ENCODE data around the gene BAZ2B.

DNA sequence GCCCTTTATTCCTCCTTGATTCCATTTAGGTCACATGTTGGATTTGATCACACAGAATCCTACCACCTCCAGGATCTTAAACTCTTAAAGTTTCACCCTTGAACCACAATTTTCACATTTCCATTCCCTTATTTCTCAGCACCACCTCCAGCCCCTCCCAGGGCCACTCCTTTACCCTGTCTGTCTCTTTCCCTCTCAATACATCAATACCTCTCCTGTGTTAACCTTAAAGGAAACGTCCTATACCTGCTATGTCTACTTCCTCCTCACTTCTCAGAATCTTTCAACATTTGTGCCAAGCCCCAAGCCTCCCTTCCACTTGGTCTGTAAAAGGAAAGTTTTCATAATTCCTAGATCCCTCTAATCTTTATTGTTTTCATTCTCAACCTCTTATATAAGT lies 158.8 kb downstream of the BAZ2B start:
- TF ChIP-seq, protein P1, sequence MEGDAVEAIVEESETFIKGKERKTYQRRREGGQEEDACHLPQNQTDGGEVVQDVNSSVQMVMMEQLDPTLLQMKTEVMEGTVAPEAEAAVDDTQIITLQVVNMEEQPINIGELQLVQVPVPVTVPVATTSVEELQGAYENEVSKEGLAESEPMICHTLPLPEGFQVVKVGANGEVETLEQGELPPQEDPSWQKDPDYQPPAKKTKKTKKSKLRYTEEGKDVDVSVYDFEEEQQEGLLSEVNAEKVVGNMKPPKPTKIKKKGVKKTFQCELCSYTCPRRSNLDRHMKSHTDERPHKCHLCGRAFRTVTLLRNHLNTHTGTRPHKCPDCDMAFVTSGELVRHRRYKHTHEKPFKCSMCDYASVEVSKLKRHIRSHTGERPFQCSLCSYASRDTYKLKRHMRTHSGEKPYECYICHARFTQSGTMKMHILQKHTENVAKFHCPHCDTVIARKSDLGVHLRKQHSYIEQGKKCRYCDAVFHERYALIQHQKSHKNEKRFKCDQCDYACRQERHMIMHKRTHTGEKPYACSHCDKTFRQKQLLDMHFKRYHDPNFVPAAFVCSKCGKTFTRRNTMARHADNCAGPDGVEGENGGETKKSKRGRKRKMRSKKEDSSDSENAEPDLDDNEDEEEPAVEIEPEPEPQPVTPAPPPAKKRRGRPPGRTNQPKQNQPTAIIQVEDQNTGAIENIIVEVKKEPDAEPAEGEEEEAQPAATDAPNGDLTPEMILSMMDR (conservative IDR thresholded peaks at IDR 0.05; ENCODE audit: low read length): no peak
- no peak for TF ChIP-seq EZH2phosphoT487 (IDR thresholded peaks at IDR 0.05; ENCODE audit: borderline replicate concordance)

Measured in Loucy (cell line).